ENCODE results near the gene SCGB3A2.

The SCGB3A2 gene

DNA sequence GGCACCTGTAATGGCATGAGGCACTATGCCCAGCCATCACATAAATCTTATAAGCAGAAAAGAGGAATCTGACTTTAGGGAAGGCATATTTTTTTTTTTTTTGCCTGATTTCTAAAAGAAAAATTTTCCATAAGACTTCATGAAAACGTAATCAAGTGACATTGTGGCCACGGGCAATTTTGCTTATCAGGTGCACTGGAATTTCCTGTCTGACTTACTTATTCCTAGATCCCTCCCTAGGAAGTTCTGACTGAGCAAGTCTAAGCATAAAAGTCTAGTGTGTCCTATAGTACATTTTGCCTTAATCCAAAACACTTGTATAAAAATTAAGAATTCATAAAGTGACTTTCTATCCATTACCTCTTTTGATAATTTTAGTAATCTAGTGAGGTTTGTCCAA, 15.3 kb downstream of the SCGB3A2 start:
- Histone ChIP-seq H3K14ac (ENCODE audit: low read length in 2 of 2) (no peak overlapping the region), H3K27me3 (ENCODE audit: control insufficient read depth in 1 of 2, insufficient read depth in 1 of 2, low read length in 2 of 2) (peaks cover 0 to 17% of the 10 kb centered on the region in 2 experiments), H4K91ac (ENCODE audit: low read length) (no peak overlapping the region), H3K9me3 (ENCODE audit: control insufficient read depth, low read length) (no peaks in the 10 kb centered on the region), H3K36me3 (ENCODE audit: control insufficient read depth in 1 of 2, insufficient read depth in 2 of 2, low read depth in 1 of 2, low read length in 2 of 2) (no peaks in the 10 kb centered on the region), H3K4me1 (ENCODE audit: control insufficient read depth, insufficient read depth, low read depth, low read length) (no peaks in the 10 kb centered on the region), H3K4ac (ENCODE audit: low read depth in 1 of 2, low read length in 2 of 2) (no peak overlapping the region), H3K23ac (ENCODE audit: low read length in 2 of 2) (no peak overlapping the region), H3K4me3 (ENCODE audit: insufficient read depth in 1 of 2, low read depth in 1 of 2, low read length in 2 of 2) (no peak overlapping the region), H2BK120ac (ENCODE audit: low read depth, low read length) (no peak overlapping the region), H2AFZ (ENCODE audit: low read depth, low read length) (no peak overlapping the region), H3K9ac (ENCODE audit: low read length) (no peak overlapping the region), H3K79me1 (replicated peaks; ENCODE audit: low read length, poor library complexity, severe bottlenecking) (no peaks in the 10 kb centered on the region), H2AK5ac (ENCODE audit: low read length, severe bottlenecking) (no peak overlapping the region), H3K27ac (ENCODE audit: low read length, poor library complexity, severe bottlenecking) (no peak overlapping the region), H3K4me2 (ENCODE audit: low read length, poor library complexity, severe bottlenecking) (no peak overlapping the region), H4K8ac (ENCODE audit: low read length) (no peak overlapping the region), H3K18ac (ENCODE audit: low read depth in 1 of 2, low read length in 2 of 2) (no peak overlapping the region), H2BK5ac (ENCODE audit: low read depth, low read length, poor library complexity, severe bottlenecking) (no peak overlapping the region), H2BK12ac (ENCODE audit: low read length in 2 of 2) (no peak overlapping the region), H2BK15ac (ENCODE audit: low read depth, poor library complexity, severe bottlenecking) (no peak overlapping the region)
- no peak for DNase-seq
- WGBS = no CpG with 5 or more reads among the region's 2 CpGs

GRCh38 chr5:147895864-147896263, 17.4 kb downstream of the SCGB3A2 start:
- Histone ChIP-seq H3K27ac (ENCODE audit: low read length, poor library complexity, severe bottlenecking) (no peak overlapping the region), H3K18ac (ENCODE audit: low read depth in 1 of 2, low read length in 2 of 2) (no peak overlapping the region), H3K27me3 (ENCODE audit: control insufficient read depth in 1 of 2, insufficient read depth in 1 of 2, low read length in 2 of 2) (peaks cover 0 to 5% of the 10 kb centered on the region in 2 experiments), H3K9me3 (ENCODE audit: control insufficient read depth, low read length) (no peaks in the 10 kb centered on the region), H2BK15ac (ENCODE audit: low read depth, poor library complexity, severe bottlenecking) (no peak overlapping the region), H3K4me2 (ENCODE audit: low read length, poor library complexity, severe bottlenecking) (no peak overlapping the region), H2BK12ac (ENCODE audit: low read length in 2 of 2) (no peak overlapping the region), H2BK120ac (ENCODE audit: low read depth, low read length) (no peak overlapping the region), H3K14ac (ENCODE audit: low read length in 2 of 2) (no peak overlapping the region), H3K4me1 (ENCODE audit: control insufficient read depth, insufficient read depth, low read depth, low read length) (no peaks in the 10 kb centered on the region), H2BK5ac (ENCODE audit: low read depth, low read length, poor library complexity, severe bottlenecking) (no peak overlapping the region), H3K79me1 (replicated peaks; ENCODE audit: low read length, poor library complexity, severe bottlenecking) (no peaks in the 10 kb centered on the region), H3K4me3 (ENCODE audit: insufficient read depth in 1 of 2, low read depth in 1 of 2, low read length in 2 of 2) (no peak overlapping the region), H4K91ac (ENCODE audit: low read length) (no peak overlapping the region), H3K36me3 (ENCODE audit: control insufficient read depth in 1 of 2, insufficient read depth in 2 of 2, low read depth in 1 of 2, low read length in 2 of 2) (no peaks in the 10 kb centered on the region), H3K9ac (ENCODE audit: low read length) (no peak overlapping the region), H4K8ac (ENCODE audit: low read length) (no peak overlapping the region), H2AFZ (ENCODE audit: low read depth, low read length) (no peak overlapping the region), H3K4ac (ENCODE audit: low read depth in 1 of 2, low read length in 2 of 2) (no peak overlapping the region), H3K23ac (ENCODE audit: low read length in 2 of 2) (no peak overlapping the region), H2AK5ac (ENCODE audit: low read length, severe bottlenecking) (no peak overlapping the region)
- no CpG with 5 or more reads among the region's 1 CpG for WGBS
- no peak for DNase-seq

- Histone ChIP-seq H2AFZ (ENCODE audit: low read depth, low read length) (no peak overlapping the region), H3K9me3 (ENCODE audit: control insufficient read depth, low read length) (no peaks in the 10 kb centered on the region), H3K27me3 (ENCODE audit: control insufficient read depth in 1 of 2, insufficient read depth in 1 of 2, low read length in 2 of 2) (no peaks in the 10 kb centered on the region), H3K4me3 (ENCODE audit: insufficient read depth in 1 of 2, low read depth in 1 of 2, low read length in 2 of 2) (no peak overlapping the region), H2BK120ac (ENCODE audit: low read depth, low read length) (no peak overlapping the region), H2BK5ac (ENCODE audit: low read depth, low read length, poor library complexity, severe bottlenecking) (no peak overlapping the region), H3K18ac (ENCODE audit: low read depth in 1 of 2, low read length in 2 of 2) (no peak overlapping the region), H3K4me2 (ENCODE audit: low read length, poor library complexity, severe bottlenecking) (no peak overlapping the region), H3K4ac (ENCODE audit: low read depth in 1 of 2, low read length in 2 of 2) (no peak overlapping the region), H2BK15ac (ENCODE audit: low read depth, poor library complexity, severe bottlenecking) (no peak overlapping the region), H2BK12ac (ENCODE audit: low read length in 2 of 2) (no peak overlapping the region), H3K79me1 (replicated peaks; ENCODE audit: low read length, poor library complexity, severe bottlenecking) (no peaks in the 10 kb centered on the region), H4K8ac (ENCODE audit: low read length) (no peak overlapping the region), H3K27ac (ENCODE audit: low read length, poor library complexity, severe bottlenecking) (no peak overlapping the region), H3K23ac (ENCODE audit: low read length in 2 of 2) (no peak overlapping the region), H2AK5ac (ENCODE audit: low read length, severe bottlenecking) (no peak overlapping the region), H3K14ac (ENCODE audit: low read length in 2 of 2) (no peak overlapping the region), H3K9ac (ENCODE audit: low read length) (no peak overlapping the region), H4K91ac (ENCODE audit: low read length) (no peak overlapping the region), H3K4me1 (ENCODE audit: control insufficient read depth, insufficient read depth, low read depth, low read length) (no peaks in the 10 kb centered on the region), H3K36me3 (ENCODE audit: control insufficient read depth in 1 of 2, insufficient read depth in 2 of 2, low read depth in 1 of 2, low read length in 2 of 2) (no peaks in the 10 kb centered on the region)
- WGBS = 100% methylated on average over 3 of the region's 3 CpGs
- DNase-seq = no peak
Measured at GRCh38 chr5:147898875-147899401, 20.4 kb downstream of the SCGB3A2 start.

DNA sequence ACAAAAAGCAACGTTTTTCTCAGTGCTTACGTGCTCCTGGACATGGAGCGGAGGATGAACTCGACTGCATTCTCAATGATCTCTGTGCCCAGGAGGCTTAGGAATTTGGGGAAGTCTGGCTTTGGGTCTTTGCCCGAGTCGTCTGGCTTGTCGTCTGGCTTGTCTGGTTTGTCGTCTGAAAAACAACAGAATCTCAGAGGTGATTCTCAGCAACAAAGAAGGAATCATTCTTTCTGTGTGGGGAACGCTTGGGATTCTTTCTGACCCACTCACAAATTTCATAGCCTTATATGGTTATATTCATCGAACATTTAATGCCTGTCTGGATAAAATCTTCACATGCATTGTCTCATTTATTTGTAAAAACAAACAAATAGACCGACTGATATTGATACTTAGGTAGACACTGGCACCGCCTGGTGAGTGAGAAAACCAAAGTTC, 23.1 kb downstream of the SCGB3A2 start:
- DNase-seq = no peak
- WGBS = 72% methylated on average over 12 of the region's 12 CpGs
- H3K9me3 ChIP-seq (ENCODE audit: control insufficient read depth, low read length) = no peaks in the 10 kb centered on the region
- H3K14ac ChIP-seq (ENCODE audit: low read length in 2 of 2) = no peak overlapping the region
- no peak overlapping the region for H2BK12ac ChIP-seq (ENCODE audit: low read length in 2 of 2)
- H2BK120ac ChIP-seq (ENCODE audit: low read depth, low read length) = no peak overlapping the region
- no peak overlapping the region for H2AK5ac ChIP-seq (ENCODE audit: low read length, severe bottlenecking)
- H3K4ac ChIP-seq (ENCODE audit: low read depth in 1 of 2, low read length in 2 of 2) = no peak overlapping the region
- no peaks in the 10 kb centered on the region for H3K79me1 ChIP-seq (replicated peaks; ENCODE audit: low read length, poor library complexity, severe bottlenecking)
- H2BK5ac ChIP-seq (ENCODE audit: low read depth, low read length, poor library complexity, severe bottlenecking) = no peak overlapping the region
- H4K8ac ChIP-seq (ENCODE audit: low read length) = no peak overlapping the region
- no peak overlapping the region for H2AFZ ChIP-seq (ENCODE audit: low read depth, low read length)
- H3K4me3 ChIP-seq (ENCODE audit: insufficient read depth in 1 of 2, low read depth in 1 of 2, low read length in 2 of 2) = no peak overlapping the region
- H3K27ac ChIP-seq (ENCODE audit: low read length, poor library complexity, severe bottlenecking) = no peak overlapping the region
- H2BK15ac ChIP-seq (ENCODE audit: low read depth, poor library complexity, severe bottlenecking) = no peak overlapping the region
- H3K27me3 ChIP-seq (ENCODE audit: control insufficient read depth in 1 of 2, insufficient read depth in 1 of 2, low read length in 2 of 2) = no peaks in the 10 kb centered on the region
- H3K9ac ChIP-seq (ENCODE audit: low read length) = no peak overlapping the region
- H3K18ac ChIP-seq (ENCODE audit: low read depth in 1 of 2, low read length in 2 of 2) = no peak overlapping the region
- H3K36me3 ChIP-seq (ENCODE audit: control insufficient read depth in 1 of 2, insufficient read depth in 2 of 2, low read depth in 1 of 2, low read length in 2 of 2) = no peaks in the 10 kb centered on the region
- no peak overlapping the region for H3K23ac ChIP-seq (ENCODE audit: low read length in 2 of 2)
- no peak overlapping the region for H4K91ac ChIP-seq (ENCODE audit: low read length)
- no peaks in the 10 kb centered on the region for H3K4me1 ChIP-seq (ENCODE audit: control insufficient read depth, insufficient read depth, low read depth, low read length)
- H3K4me2 ChIP-seq (ENCODE audit: low read length, poor library complexity, severe bottlenecking) = no peak overlapping the region
